ENCODE results near the gene ATXN10.
"Not testable (repeated sequence)": the region's sequence is repeated elsewhere in the genome, so short reads cannot be mapped to it uniquely, and the experiment has no call there.

The ATXN10 gene

GRCh38 chr22:45671783-45672563 is at the start of gene ATXN10:
Gene ATXN10, plus strand, starts transcription at chr22:45671834. Its CDS starts 230 bp downstream, at chr22:45672064.
- peak; percentile 65 for DNase-seq

GRCh38 chr22:45621836-45622600 is 49.6 kb upstream of the ATXN10 start:
- DNase-seq: no peak

- not testable (repeated sequence) for DNase-seq
Observed at GRCh38 chr22:45623464-45624145, 48.0 kb upstream of the ATXN10 start.

GRCh38 chr22:45626198-45626651 is 45.4 kb upstream of the ATXN10 start:
- DNase-seq: peak; percentile 48

GRCh38 chr22:45627489-45628233 is 44.0 kb upstream of the ATXN10 start:
- no peak for DNase-seq

- no peak for DNase-seq
Observed at GRCh38 chr22:45628515-45628914, 43.1 kb upstream of the ATXN10 start.

GRCh38 chr22:45629469-45630089 is 42.1 kb upstream of the ATXN10 start:
- no peak for DNase-seq

- DNase-seq: no peak
Observed at GRCh38 chr22:45630436-45630835, 41.2 kb upstream of the ATXN10 start.

- DNase-seq: no peak
Observed at GRCh38 chr22:45631140-45631840, 40.3 kb upstream of the ATXN10 start.

- DNase-seq: no peak
Observed at GRCh38 chr22:45631841-45632238, 39.8 kb upstream of the ATXN10 start.

GRCh38 chr22:45632791-45633515 is 38.7 kb upstream of the ATXN10 start:
- DNase-seq: no peak

GRCh38 chr22:45636683-45637082 is 35.0 kb upstream of the ATXN10 start:
- DNase-seq: no peak

GRCh38 chr22:45638197-45638596 is 33.4 kb upstream of the ATXN10 start:
- no peak for DNase-seq

- peak; percentile 67 for DNase-seq
Observed at GRCh38 chr22:45638834-45639746, 32.5 kb upstream of the ATXN10 start.

- DNase-seq: no peak
Observed at GRCh38 chr22:45639747-45640102, 31.9 kb upstream of the ATXN10 start.

GRCh38 chr22:45640291-45640940 is 31.2 kb upstream of the ATXN10 start:
- no peak for DNase-seq

GRCh38 chr22:45640941-45641621 is 30.6 kb upstream of the ATXN10 start:
- DNase-seq: no peak

GRCh38 chr22:45642986-45643385 is 28.6 kb upstream of the ATXN10 start:
- DNase-seq: no peak

GRCh38 chr22:45644714-45645113 is 26.9 kb upstream of the ATXN10 start:
- no peak for DNase-seq

Measured in NCI-H226 (cell line).